ENCODE results near the gene TNFRSF13B.

- TF ChIP-seq TAF1 (IDR thresholded peaks at IDR 0.05; ENCODE audit: borderline replicate concordance, low read depth, low read length) (no peak), YY1 (IDR thresholded peaks at IDR 0.05; ENCODE audit: low read depth) (no peak), CTCF (IDR thresholded peaks at IDR 0.05) (no peak), TEAD4 (IDR thresholded peaks at IDR 0.05; ENCODE audit: borderline replicate concordance, insufficient read depth) (no peak), REST (IDR thresholded peaks at IDR 0.05; ENCODE audit: low read depth, low read length) (no peak), ELF1 (IDR thresholded peaks at IDR 0.05) (no peak), TCF12 (IDR thresholded peaks at IDR 0.05) (no peak), JUND (IDR thresholded peaks at IDR 0.05) (no peak), USF1 (IDR thresholded peaks at IDR 0.05; ENCODE audit: borderline replicate concordance, low read depth) (no peak), GABPA (IDR thresholded peaks at IDR 0.05; ENCODE audit: low read depth) (no peak)
Measured at GRCh38 chr17:16968786-16969185, 3.1 kb downstream of the TNFRSF13B start.
